GM23338 (cell line): ENCODE data around the gene HTRA1. TPM values are rescaled to one million over a fixed set of nuclear protein-coding genes. Genes with fewer than 3 reads are reported as not detected.

Experiments used
- ATAC-seq: fragments of 200-7000 bp; cut with Tn5 transposase; 3 replicates; pipeline ENCODE4 v1.9.1; 2020
- DNase-seq: peaks from one replicate; pipeline ENCODE4 v3.0.0-alpha.2; 2015; ENCODE audit warnings: low spot score
- H2AFZ ChIP-seq: fragments of 200-600 bp; sonication (generic); 2 replicates; pipeline ENCODE4 v1.8.0; 2016; ENCODE audit warnings: antibody characterized with exemption, mild to moderate bottlenecking, moderate library complexity
- H3F3A ChIP-seq: fragments of 200-600 bp; sonication (generic); replicated peaks from 2 replicates; pipeline ENCODE4 v1.8.0; 2017; ENCODE audit warnings: antibody characterized with exemption, mixed run types, low read depth
- H3K27ac ChIP-seq: fragments of 200-600 bp; sonication (generic); 2 replicates; pipeline ENCODE4 v1.6.1; 2016; ENCODE audit warnings: low read depth
- H3K27me3 ChIP-seq: fragments of 200-600 bp; sonication (generic); 2 replicates; pipeline ENCODE4 v1.8.0; 2016; ENCODE audit warnings: mild to moderate bottlenecking, mixed run types, moderate library complexity; ENCODE audit not compliant: insufficient read depth
- H3K36me3 ChIP-seq: fragments of 200-600 bp; sonication (generic); 2 replicates; pipeline ENCODE4 v1.8.0; 2016; ENCODE audit warnings: mild to moderate bottlenecking; ENCODE audit not compliant: insufficient read depth
- H3K4me1 ChIP-seq: fragments of 200-600 bp; sonication (generic); 2 replicates; pipeline ENCODE4 v1.8.0; 2016; ENCODE audit warnings: mild to moderate bottlenecking, moderate library complexity; ENCODE audit not compliant: insufficient read depth
- H3K4me2 ChIP-seq: fragments of 200-600 bp; sonication (generic); 2 replicates; pipeline ENCODE4 v1.7.1; 2017; ENCODE audit warnings: mixed run types
- H3K4me3 ChIP-seq: fragments of 200-600 bp; sonication (generic); 2 replicates; pipeline ENCODE4 v1.6.1; 2016; ENCODE audit warnings: mixed run types
- H3K79me2 ChIP-seq: fragments of 200-600 bp; sonication (generic); replicated peaks from 2 replicates; pipeline ENCODE4 v1.8.0; 2017; ENCODE audit warnings: mild to moderate bottlenecking; ENCODE audit not compliant: insufficient read depth
- H3K9me2 ChIP-seq: fragments of 200-600 bp; sonication (generic); 2 replicates; pipeline ENCODE4 v1.8.0; 2017; ENCODE audit not compliant: insufficient read depth
- H4K20me1 ChIP-seq: fragments of 200-600 bp; sonication (generic); replicated peaks from 2 replicates; pipeline ENCODE4 v1.8.0; 2017; ENCODE audit warnings: mild to moderate bottlenecking; ENCODE audit not compliant: insufficient read depth
- H3K27ac Mint-ChIP-seq: 2 replicates; pipeline ENCODE4 v1.8.0; 2020; ENCODE audit warnings: inconsistent platforms, mild to moderate bottlenecking, moderate library complexity, mixed read lengths
- H3K27me3 Mint-ChIP-seq: 3 replicates; pipeline ENCODE4 v1.8.0; 2022; ENCODE audit warnings: low read depth, mild to moderate bottlenecking, moderate library complexity, mixed read lengths, inconsistent platforms; ENCODE audit not compliant: insufficient read depth, poor library complexity
- H3K36me3 Mint-ChIP-seq: 3 replicates; pipeline ENCODE4 v1.8.0; 2021; ENCODE audit warnings: low read depth, mild to moderate bottlenecking, inconsistent platforms, moderate library complexity, mixed read lengths
- H3K4me1 Mint-ChIP-seq: 3 replicates; pipeline ENCODE4 v1.8.0; 2020; ENCODE audit warnings: mild to moderate bottlenecking, inconsistent platforms, mixed read lengths
- H3K4me3 Mint-ChIP-seq: 3 replicates; pipeline ENCODE4 v1.8.0; 2021; ENCODE audit warnings: moderate library complexity, mild to moderate bottlenecking, inconsistent platforms, mixed read lengths
- H3K9me3 Mint-ChIP-seq: 3 replicates; pipeline ENCODE4 v1.8.0; 2020; ENCODE audit warnings: moderate library complexity, mild to moderate bottlenecking, inconsistent platforms, mixed read lengths
- CREB1 ChIP-seq: fragments of 250-450 bp; sonication (Bioruptor Pico); IDR thresholded peaks from 2 replicates; pipeline ENCODE4 v1.5.0; 2020; ENCODE audit warnings: low read depth, mild to moderate bottlenecking, moderate library complexity
- CTCF ChIP-seq, 2 experiments: fragments of 200-600 bp in 1 of 2; sonication (generic) in 1 of 2; conservative IDR thresholded peaks; 2 replicates each; pipeline versions ENCODE4 v1.5.1 to v1.6.1; 2016 to 2017; ENCODE audit warnings: antibody characterized with exemption in 2 of 2, low read depth in 2 of 2, mild to moderate bottlenecking in 2 of 2, moderate library complexity in 1 of 2
- EZH2 ChIP-seq: fragments of 200-600 bp; sonication (generic); IDR thresholded peaks from one replicate; pipeline ENCODE4 v1.8.0; 2017; ENCODE audit warnings: antibody characterized with exemption, mild to moderate bottlenecking, low read depth; ENCODE audit not compliant: unreplicated experiment
- EZH2phosphoT487 ChIP-seq: fragments of 200-600 bp; sonication (generic); IDR thresholded peaks from one replicate; pipeline ENCODE4 v1.8.1; 2018; ENCODE audit warnings: antibody characterized with exemption; ENCODE audit not compliant: unreplicated experiment
- JUNB ChIP-seq: IDR thresholded peaks from one replicate; pipeline ENCODE4 v1.6.1; 2016; ENCODE audit warnings: antibody characterized with exemption; ENCODE audit not compliant: unreplicated experiment
- NANOG ChIP-seq: IDR thresholded peaks from 2 replicates; pipeline ENCODE4 v1.6.1; 2016; ENCODE audit warnings: antibody characterized with exemption, borderline replicate concordance
- POLR2AphosphoS5 ChIP-seq: IDR thresholded peaks from 2 replicates; pipeline ENCODE4 v1.6.1; 2016; ENCODE audit warnings: antibody characterized with exemption, low read depth
- REST ChIP-seq: IDR thresholded peaks from one replicate; pipeline ENCODE4 v1.6.1; 2018; ENCODE audit warnings: antibody characterized with exemption; ENCODE audit not compliant: unreplicated experiment
- STAT1 ChIP-seq: IDR thresholded peaks from one replicate; pipeline ENCODE4 v1.6.1; 2016; ENCODE audit warnings: antibody characterized with exemption; ENCODE audit not compliant: unreplicated experiment
- ZNF114 ChIP-seq: fragments of 250-450 bp; sonication (Bioruptor Pico); IDR thresholded peaks from 2 replicates; pipeline ENCODE4 v1.5.0; 2020; ENCODE audit warnings: mild to moderate bottlenecking, moderate library complexity
- ZNF331 ChIP-seq: fragments of 250-450 bp; sonication (Bioruptor Pico); IDR thresholded peaks from 2 replicates; pipeline ENCODE4 v1.5.0; 2020; ENCODE audit warnings: low read depth, mild to moderate bottlenecking, moderate library complexity
- ZNF462 ChIP-seq: fragments of 250-450 bp; sonication (Bioruptor Pico); IDR thresholded peaks from 2 replicates; pipeline ENCODE4 v1.5.0; 2020; ENCODE audit warnings: mild to moderate bottlenecking, moderate library complexity
- polyA plus RNA-seq: library from polyadenylated mRNA; unstranded; fragments of >200 nt; fragmentation: Nextera tagmentation; extraction: Ambion mirVana; gene quantifications from 2 replicates; pipeline ENCODE4 v1.2.1, GENCODE V29; 2016
- total RNA-seq: library from RNA; depleted of rRNA; stranded (reverse); fragments of >200 nt; shearing (Covaris generic); gene quantifications from 2 replicates; pipeline ENCODE4 v1.2.3, GENCODE V29; 2014
- TF ChIP-seq, protein P1 (sequence below): IDR thresholded peaks from 2 replicates; pipeline ENCODE4 v1.6.1; 2016; ENCODE audit warnings: antibody characterized with exemption

HTRA1 gene
- total and polyA plus RNA-seq, 2 experiments from 2014 or later, result 8.1 to 16.1 TPM

GRCh38 chr10:122558452-122558851, 97.1 kb downstream of the HTRA1 start:
- Histone ChIP-seq H3K4me2 (no peak overlapping the region), H2AFZ (no peak overlapping the region), H4K20me1 (no peaks in the 10 kb centered on the region), H3K27ac (no peak overlapping the region), H3K4me3 (no peak overlapping the region), H3K4me1 (no peaks in the 10 kb centered on the region), H3K36me3 (no peaks in the 10 kb centered on the region), H3K79me2 (no peaks in the 10 kb centered on the region), H3F3A (no peaks in the 10 kb centered on the region), H3K9me2 (0 out of 2 replicates have a peak, but pooled peaks cover 2% of the 10 kb centered on the region), H3K27me3 (no peaks in the 10 kb centered on the region)
- no peaks in the 10 kb centered on the region for H3K36me3 Mint-ChIP-seq
- no peaks in the 10 kb centered on the region for H3K9me3 Mint-ChIP-seq
- H3K4me3 Mint-ChIP-seq, result no peak overlapping the region
- no peak for DNase-seq
- no peak for ATAC-seq
- H3K27me3 Mint-ChIP-seq, result peaks cover 7% of the 10 kb centered on the region
- no peak overlapping the region for H3K27ac Mint-ChIP-seq
- no peak for TF ChIP-seq STAT1
- TF ChIP-seq CREB1 (CRISPR knock-in tag), result no peak
- no peak for TF ChIP-seq NANOG
- TF ChIP-seq, protein P1, sequence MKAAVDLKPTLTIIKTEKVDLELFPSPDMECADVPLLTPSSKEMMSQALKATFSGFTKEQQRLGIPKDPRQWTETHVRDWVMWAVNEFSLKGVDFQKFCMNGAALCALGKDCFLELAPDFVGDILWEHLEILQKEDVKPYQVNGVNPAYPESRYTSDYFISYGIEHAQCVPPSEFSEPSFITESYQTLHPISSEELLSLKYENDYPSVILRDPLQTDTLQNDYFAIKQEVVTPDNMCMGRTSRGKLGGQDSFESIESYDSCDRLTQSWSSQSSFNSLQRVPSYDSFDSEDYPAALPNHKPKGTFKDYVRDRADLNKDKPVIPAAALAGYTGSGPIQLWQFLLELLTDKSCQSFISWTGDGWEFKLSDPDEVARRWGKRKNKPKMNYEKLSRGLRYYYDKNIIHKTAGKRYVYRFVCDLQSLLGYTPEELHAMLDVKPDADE, result no peak
- TF ChIP-seq CTCF (conservative IDR thresholded peaks at IDR 0.05; ENCODE audit: low read depth in 2 of 2), result no peak
- TF ChIP-seq ZNF114 (CRISPR knock-in tag), result no peak
- no peak for TF ChIP-seq ZNF462 (CRISPR knock-in tag)
- TF ChIP-seq EZH2, result no peak
- no peak for TF ChIP-seq POLR2AphosphoS5
- TF ChIP-seq JUNB, result no peak
- no peak for TF ChIP-seq EZH2phosphoT487
- no peak for TF ChIP-seq ZNF331
- no peak for TF ChIP-seq REST
- peaks cover 18% of the 10 kb centered on the region for H3K4me1 Mint-ChIP-seq
